CD14-positive monocyte (primary cell): Measurements from ENCODE around the gene ARL13B. TPM values are rescaled to one million over a fixed set of nuclear protein-coding genes. Genes with fewer than 3 reads are reported as not detected.

ENCODE experiments used
- DNase-seq, 3 donors: peaks; one replicate each; pipeline ENCODE4 v3.0.0-alpha.2; 2011 to 2022
- H2AFZ ChIP-seq: 2 replicates; pipeline ENCODE4 v1.6.0; 2012; ENCODE audit warnings: mild to moderate bottlenecking, low read depth, low read length, inconsistent platforms; ENCODE audit not compliant: insufficient read depth, poor library complexity, severe bottlenecking
- H3K27ac ChIP-seq, 2 donors: 1 replicate in 1 of 2; 2 replicates in 1 of 2; pipeline ENCODE4 v1.5.1; 2012 to 2013; ENCODE audit warnings: low read length in 2 of 2, control low read depth in 1 of 2, inconsistent platforms in 1 of 2, low read depth in 1 of 2, mild to moderate bottlenecking in 1 of 2
- H3K27me3 ChIP-seq, 2 donors: one replicate each; pipeline versions ENCODE4 v1.6.0 to v1.6.1; 2011 to 2013; ENCODE audit warnings: low read length in 2 of 2; ENCODE audit not compliant: control insufficient read depth in 2 of 2, insufficient read depth in 2 of 2
- H3K36me3 ChIP-seq, 2 donors: replicated peaks in 1 of 2; 1 replicate in 1 of 2; 2 replicates in 1 of 2; pipeline versions ENCODE4 v1.5.1 to v1.6.1; 2012 to 2013; ENCODE audit warnings: low read length in 2 of 2, control low read depth in 1 of 2, inconsistent platforms in 1 of 2, mild to moderate bottlenecking in 1 of 2; ENCODE audit not compliant: insufficient read depth in 2 of 2, control insufficient read depth in 1 of 2
- H3K4me1 ChIP-seq, 2 donors: 1 replicate in 1 of 2; 2 replicates in 1 of 2; pipeline versions ENCODE4 v1.5.1 to v1.6.1; 2012 to 2013; ENCODE audit warnings: low read length in 2 of 2, control low read depth in 1 of 2, inconsistent platforms in 1 of 2, mild to moderate bottlenecking in 1 of 2, moderate library complexity in 1 of 2; ENCODE audit not compliant: insufficient read depth in 2 of 2, control insufficient read depth in 1 of 2
- H3K4me2 ChIP-seq: replicated peaks from 2 replicates; pipeline ENCODE3; 2012; ENCODE audit warnings: low read length, moderate library complexity, mild to moderate bottlenecking; ENCODE audit not compliant: poor library complexity, severe bottlenecking; ENCODE audit errors: extremely low read depth
- H3K4me3 ChIP-seq, 3 experiments: fragments of 200-600 bp in 1 of 3; sonication (generic) in 1 of 3; replicated peaks in 1 of 3; 1 replicate in 2 of 3; 2 replicates in 1 of 3; pipeline ENCODE4 v1.5.1; 2011 to 2013; ENCODE audit warnings: low read length in 3 of 3, mild to moderate bottlenecking in 3 of 3, control low read depth in 2 of 3, low read depth in 2 of 3, inconsistent platforms in 1 of 3, moderate library complexity in 1 of 3
- H3K79me2 ChIP-seq: 2 replicates; pipeline ENCODE4 v1.6.0; 2012; ENCODE audit warnings: mild to moderate bottlenecking, control low read depth, inconsistent platforms, low read length, moderate library complexity; ENCODE audit not compliant: insufficient read depth
- H3K9ac ChIP-seq: 2 replicates; pipeline ENCODE4 v1.6.0; 2017; ENCODE audit warnings: low read length, mild to moderate bottlenecking; ENCODE audit not compliant: insufficient read depth, poor library complexity, severe bottlenecking
- H3K9me3 ChIP-seq, 2 donors: replicated peaks in 1 of 2; 1 replicate in 1 of 2; 2 replicates in 1 of 2; pipeline versions ENCODE4 v1.5.1 to v1.6.1; 2012 to 2013; ENCODE audit warnings: low read length in 2 of 2, control low read depth in 1 of 2; ENCODE audit not compliant: control insufficient read depth in 1 of 2, insufficient read depth in 1 of 2
- H4K20me1 ChIP-seq: 2 replicates; pipeline ENCODE4 v1.6.0; 2012; ENCODE audit warnings: mild to moderate bottlenecking, low read length, control low read depth, moderate library complexity; ENCODE audit not compliant: insufficient read depth
- H3K27ac Mint-ChIP-seq, 7 donors: one replicate each; pipeline ENCODE4 v1.8.0; 2020; ENCODE audit warnings: mild to moderate bottlenecking in 7 of 7, mixed read lengths in 7 of 7, moderate library complexity in 6 of 7, inconsistent platforms in 2 of 7
- H3K27me3 Mint-ChIP-seq, 3 donors: one replicate each; pipeline ENCODE4 v1.8.0; 2021 to 2022; ENCODE audit warnings: low read depth in 3 of 3, mild to moderate bottlenecking in 3 of 3, mixed read lengths in 3 of 3, moderate library complexity in 3 of 3, inconsistent platforms in 1 of 3
- H3K36me3 Mint-ChIP-seq, 2 donors: one replicate each; pipeline ENCODE4 v1.8.0; 2020; ENCODE audit warnings: mixed read lengths in 2 of 2, inconsistent platforms in 1 of 2, mild to moderate bottlenecking in 1 of 2
- H3K4me1 Mint-ChIP-seq: one replicate; pipeline ENCODE4 v1.8.0; 2020; ENCODE audit warnings: mild to moderate bottlenecking, mixed read lengths
- H3K4me3 Mint-ChIP-seq, 2 donors: one replicate each; pipeline ENCODE4 v1.8.0; 2020; ENCODE audit warnings: mild to moderate bottlenecking in 2 of 2, mixed read lengths in 2 of 2, moderate library complexity in 1 of 2
- H3K9me3 Mint-ChIP-seq, 7 donors: one replicate each; pipeline ENCODE4 v1.8.0; 2020 to 2022; ENCODE audit warnings: mixed read lengths in 7 of 7, mild to moderate bottlenecking in 6 of 7, moderate library complexity in 6 of 7, inconsistent platforms in 2 of 7
- CTCF ChIP-seq: fragments of 200-600 bp; IDR thresholded peaks from one replicate; pipeline ENCODE4 v1.8.0; 2022; ENCODE audit warnings: antibody characterized with exemption, mild to moderate bottlenecking
- WGBS: methylation state at CpG from one replicate; pipeline ENCODE4 v1.1.5; 2013; ENCODE audit warnings: missing lambda C conversion rate; ENCODE audit not compliant: insufficient coverage; 5-methylcytosine and 5-hydroxymethylcytosine counted together
- intact Hi-C, 2 donors: fragments of 100-400 bp; cut with micrococcal nuclease; formaldehyde crosslinking; loops; one replicate each; pipeline versions ENCODE4 v1.15.0 to v1.15.1; 2023
- polyA plus RNA-seq, 3 donors: library from polyadenylated mRNA; depleted of rRNA in 1 of 3; unstranded in 2 of 3; stranded (reverse) in 1 of 3; fragments of 300-500 nt in 2 of 3; fragments of >200 nt in 1 of 3; fragmentation: Illumina TruSeq in 2 of 3; gene quantifications; 1 replicate in 2 of 3; 2 replicates in 1 of 3; pipeline ENCODE4 v1.2.3, GENCODE V29; 2012 to 2021

ARL13B gene
- polyA plus RNA-seq, 3 donors: 0.97 to 3.8 (median 3.0) TPM

- Histone ChIP-seq H2AFZ (peak overlapping the region; percentile 48), H3K27ac (peak overlapping the region in 1 of 2 donors; percentile 62), H3K4me2 (peak overlapping the region; percentile 59), H3K36me3 (no peaks in the 10 kb centered on the region), H3K9ac (peak overlapping the region; percentile 57), H4K20me1 (no peaks in the 10 kb centered on the region), H3K79me2 (no peaks in the 10 kb centered on the region), H3K27me3 (no peaks in the 10 kb centered on the region), H3K9me3 (no peaks in the 10 kb centered on the region), H3K4me3 (peak overlapping the region in 2 of 3 experiments; percentile 32 to 59), H3K4me1 (no peaks in the 10 kb centered on the region)
- TF ChIP-seq CTCF: peak; percentile 88
- intact Hi-C loops: no loop called here
- Mint-ChIP-seq H3K27ac (peak overlapping the region in 5 of 7 donors; percentile 69 to 91 (median 84)), H3K36me3 (peaks cover 2 to 3% of the 10 kb centered on the region in 2 donors), H3K9me3 (peaks cover 0 to 3% (median 0%) of the 10 kb centered on the region in 7 donors), H3K4me3 (peak overlapping the region; percentile 66 to 86), H3K4me1 (peaks cover 3% of the 10 kb centered on the region), H3K27me3 (peaks cover 0 to 1% (median 0%) of the 10 kb centered on the region in 3 donors)
- peak; percentile 23 to 64 (median 48) for DNase-seq
- WGBS: no CpG with 5 or more reads among the region's 4 CpGs
Observed at GRCh38 chr3:94004301-94004910, 24.5 kb downstream of the ARL13B start.

DNA sequence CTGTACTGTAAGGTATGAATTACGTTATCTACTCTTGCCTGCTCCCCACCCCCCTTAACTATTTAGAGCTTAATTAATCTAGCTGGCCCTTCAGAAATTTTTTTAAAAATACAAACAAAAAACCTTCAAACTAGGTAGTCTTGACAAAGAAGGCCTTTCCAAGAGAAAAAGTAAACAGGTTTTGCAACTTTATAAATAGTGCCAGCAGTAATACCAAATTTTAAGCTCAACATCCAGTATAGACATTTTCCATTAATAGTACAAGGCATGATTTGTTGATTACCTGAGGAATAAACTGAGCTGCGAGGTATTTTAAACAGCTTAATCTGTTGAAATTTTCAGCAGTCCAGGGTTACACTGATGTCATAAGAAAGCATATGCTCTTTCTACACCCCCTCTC, 28.3 kb downstream of the ARL13B start:
- H3K36me3 Mint-ChIP-seq: peaks cover 2 to 3% of the 10 kb centered on the region in 2 donors
- H3K27me3 ChIP-seq: no peaks in the 10 kb centered on the region
- no peak overlapping the region for H3K27ac Mint-ChIP-seq
- H3K4me3 ChIP-seq: no peak overlapping the region
- peaks cover 0 to 3% (median 0%) of the 10 kb centered on the region in 7 donors for H3K9me3 Mint-ChIP-seq
- DNase-seq: no peak
- H3K27ac ChIP-seq: no peak overlapping the region
- no peaks in the 10 kb centered on the region for H3K79me2 ChIP-seq
- H3K9me3 ChIP-seq: no peaks in the 10 kb centered on the region
- intact Hi-C loops: loop anchor here (5.0 kb wide), 1 partner anchor 59 kb away; no protein-coding TSS in a partner anchor
- H3K4me3 Mint-ChIP-seq: no peak overlapping the region
- H3K4me2 ChIP-seq: no peak overlapping the region
- no peak overlapping the region for H3K9ac ChIP-seq
- WGBS: 100% methylated on average over 1 of the region's 2 CpGs
- H3K4me1 ChIP-seq: peaks cover 0 to 5% of the 10 kb centered on the region in 2 donors
- no peaks in the 10 kb centered on the region for H4K20me1 ChIP-seq
- no peaks in the 10 kb centered on the region for H3K36me3 ChIP-seq
- H3K27me3 Mint-ChIP-seq: no peaks in the 10 kb centered on the region
- H3K4me1 Mint-ChIP-seq: peaks cover 13% of the 10 kb centered on the region
- no peak overlapping the region for H2AFZ ChIP-seq
- TF ChIP-seq CTCF: no peak
